K562 (cell line): ENCODE results near the gene SLC30A1. TPM values are rescaled to one million over a fixed set of nuclear protein-coding genes. Genes with fewer than 3 reads are reported as not detected.

ENCODE experiments used
- ARID1B ChIP-seq: fragments of 450-650 bp; IDR thresholded peaks from 2 replicates; pipeline ENCODE4 v1.6.1; 2016; ENCODE audit warnings: antibody characterized with exemption, mild to moderate bottlenecking, inconsistent platforms
- CBFB ChIP-seq: sonication (generic); formaldehyde crosslinking; IDR thresholded peaks from 2 replicates; pipeline ENCODE4 v1.4.0; 2020; ENCODE audit warnings: mild to moderate bottlenecking, missing genetic modification reagents
- COPS2 ChIP-seq: fragments of 450-650 bp; conservative IDR thresholded peaks from 2 replicates; pipeline ENCODE4 v1.6.1; 2016; ENCODE audit warnings: mild to moderate bottlenecking, moderate library complexity
- CREBBP ChIP-seq: IDR thresholded peaks from one replicate; pipeline ENCODE4 v1.6.1; 2012; ENCODE audit warnings: low read depth, mild to moderate bottlenecking, control low read depth, inconsistent platforms, low read length
- EHMT2 ChIP-seq: fragments of 450-650 bp; IDR thresholded peaks from 2 replicates; pipeline ENCODE4 v1.6.1; 2018; ENCODE audit warnings: antibody characterized with exemption
- FOXA3 ChIP-seq, 2 experiments: fragments of 450-650 bp in 1 of 2; sonication (generic) in 1 of 2; formaldehyde crosslinking; IDR thresholded peaks in 1 of 2; conservative IDR thresholded peaks in 1 of 2; 2 replicates each; pipeline versions ENCODE4 v1.4.0 to v1.8.0; 2020 to 2022; ENCODE audit warnings: mild to moderate bottlenecking in 2 of 2, missing genetic modification reagents in 1 of 2
- HNRNPLL ChIP-seq: fragments of 200-400 bp; formaldehyde crosslinking; IDR thresholded peaks from 2 replicates; pipeline ENCODE4 v1.6.1; 2017; ENCODE audit warnings: low read length, low read depth, mild to moderate bottlenecking; ENCODE audit not compliant: poor library complexity, severe bottlenecking
- IFI16 ChIP-seq: fragments of 250-450 bp; sonication (Bioruptor Pico); IDR thresholded peaks from 2 replicates; pipeline ENCODE4 v2.1.2; 2022; ENCODE audit warnings: mild to moderate bottlenecking, inconsistent platforms
- KLF16 ChIP-seq: IDR thresholded peaks from 2 replicates; pipeline ENCODE4 v1.6.1; 2016; ENCODE audit warnings: antibody characterized with exemption
- MXI1 ChIP-seq: IDR thresholded peaks from 2 replicates; pipeline ENCODE4 v1.6.1; 2011; ENCODE audit warnings: low read depth, mild to moderate bottlenecking, improper control_type of control experiment, low read length
- NCOA1 ChIP-seq: fragments of 450-650 bp; IDR thresholded peaks from 2 replicates; pipeline ENCODE4 v1.6.1; 2016; ENCODE audit warnings: low read depth
- NCOA4 ChIP-seq: fragments of 450-650 bp; IDR thresholded peaks from 2 replicates; pipeline ENCODE4 v1.6.1; 2018; ENCODE audit warnings: mild to moderate bottlenecking; ENCODE audit not compliant: partially characterized antibody
- NFYB ChIP-seq: IDR thresholded peaks from 2 replicates; pipeline ENCODE4 v1.6.1; 2011; ENCODE audit warnings: mild to moderate bottlenecking, moderate library complexity; ENCODE audit not compliant: insufficient read length; ENCODE audit errors: extremely low read depth
- PRPF4 ChIP-seq: fragments of 200-400 bp; formaldehyde crosslinking; IDR thresholded peaks from one replicate; pipeline ENCODE4 v1.6.1; 2017; ENCODE audit warnings: low read length, low read depth, mild to moderate bottlenecking; ENCODE audit not compliant: insufficient read depth, poor library complexity, severe bottlenecking
- RBBP5 ChIP-seq: fragments of 200-600 bp; sonication (generic); IDR thresholded peaks from 2 replicates; pipeline ENCODE4 v1.6.1; 2012; ENCODE audit warnings: borderline replicate concordance, mild to moderate bottlenecking, low read length, control low read depth, inconsistent platforms; ENCODE audit not compliant: insufficient read depth, poor library complexity, severe bottlenecking
- TFE3 ChIP-seq: fragments of 450-650 bp; formaldehyde crosslinking; IDR thresholded peaks from 2 replicates; pipeline ENCODE4 v1.4.0; 2020; ENCODE audit warnings: mild to moderate bottlenecking, mixed read lengths
- THAP12 ChIP-seq: fragments of 250-450 bp; sonication (Bioruptor Pico); IDR thresholded peaks from 2 replicates; pipeline ENCODE4 v1.9.0; 2021; ENCODE audit warnings: mild to moderate bottlenecking, inconsistent platforms
- ZBTB1 ChIP-seq: sonication (generic); formaldehyde crosslinking; IDR thresholded peaks from 2 replicates; pipeline ENCODE4 v1.8.1; 2023; ENCODE audit warnings: missing genetic modification reagents, low read depth, mild to moderate bottlenecking, borderline replicate concordance
- ZNF133 ChIP-seq: fragments of 250-450 bp; sonication (Bioruptor Pico); IDR thresholded peaks from 2 replicates; pipeline ENCODE4 v1.4.0; 2020; ENCODE audit warnings: mild to moderate bottlenecking
- ZNF699 ChIP-seq: fragments of 250-450 bp; sonication (Bioruptor Pico); IDR thresholded peaks from 2 replicates; pipeline ENCODE4 v1.8.0; 2021; ENCODE audit warnings: mild to moderate bottlenecking, moderate library complexity; ENCODE audit not compliant: insufficient replicate concordance
- ZNF77 ChIP-seq: fragments of 250-450 bp; sonication (Bioruptor Pico); IDR thresholded peaks from 2 replicates; pipeline ENCODE4 v1.5.0; 2020
- ZNF785 ChIP-seq: fragments of 250-450 bp; sonication (Bioruptor Pico); IDR thresholded peaks from 2 replicates; pipeline ENCODE4 v1.4.0; 2020; ENCODE audit warnings: mild to moderate bottlenecking
- polyA plus RNA-seq, 8 experiments: library from polyadenylated mRNA; depleted of rRNA in 4 of 8; stranded (reverse) in 5 of 8; unstranded in 3 of 8; fragments of >200 nt; fragmentation: Nextera tagmentation in 2 of 8; fragmentation: Illumina TruSeq in 1 of 8; extraction: Ambion mirVana in 2 of 8; extraction: Trizol in 1 of 8; gene quantifications; 2 replicates each; pipeline versions ENCODE4 v1.2.1 to v1.2.3, GENCODE V29; 2011 to 2014; ENCODE audit warnings: inconsistent platforms in 1 of 8, missing spikeins in 1 of 8
- total RNA-seq, 7 experiments: library from RNA; depleted of rRNA in 6 of 7; stranded (reverse); fragments of >200 nt in 6 of 7; fragmentation: Illumina TruSeq in 2 of 7; extraction: Trizol in 2 of 7; gene quantifications; 2 replicates each; pipeline versions ENCODE4 v1.2.1 to v1.2.3, GENCODE V29; 2011 to 2021; ENCODE audit warnings: low replicate concordance in 1 of 7
- TF ChIP-seq, protein P1 (sequence below), 2 experiments: IDR thresholded peaks; 2 replicates each; pipeline ENCODE4 v1.6.1; 2011; ENCODE audit warnings: borderline replicate concordance in 1 of 2, control low read depth in 1 of 2, low read depth in 1 of 2, low read length in 1 of 2, mild to moderate bottlenecking in 1 of 2, mixed read lengths in 1 of 2, moderate library complexity in 1 of 2; ENCODE audit not compliant: insufficient read depth in 1 of 2, insufficient read length in 1 of 2, poor library complexity in 1 of 2, severe bottlenecking in 1 of 2; ENCODE audit errors: extremely low read depth in 1 of 2

Gene SLC30A1
- total and polyA plus RNA-seq, 9 of the 15 experiments (the other 6 are each of a cell fraction or from before 2014, with no cell fraction given) = 4.1 to 14.4 (median 6.6) TPM

DNA sequence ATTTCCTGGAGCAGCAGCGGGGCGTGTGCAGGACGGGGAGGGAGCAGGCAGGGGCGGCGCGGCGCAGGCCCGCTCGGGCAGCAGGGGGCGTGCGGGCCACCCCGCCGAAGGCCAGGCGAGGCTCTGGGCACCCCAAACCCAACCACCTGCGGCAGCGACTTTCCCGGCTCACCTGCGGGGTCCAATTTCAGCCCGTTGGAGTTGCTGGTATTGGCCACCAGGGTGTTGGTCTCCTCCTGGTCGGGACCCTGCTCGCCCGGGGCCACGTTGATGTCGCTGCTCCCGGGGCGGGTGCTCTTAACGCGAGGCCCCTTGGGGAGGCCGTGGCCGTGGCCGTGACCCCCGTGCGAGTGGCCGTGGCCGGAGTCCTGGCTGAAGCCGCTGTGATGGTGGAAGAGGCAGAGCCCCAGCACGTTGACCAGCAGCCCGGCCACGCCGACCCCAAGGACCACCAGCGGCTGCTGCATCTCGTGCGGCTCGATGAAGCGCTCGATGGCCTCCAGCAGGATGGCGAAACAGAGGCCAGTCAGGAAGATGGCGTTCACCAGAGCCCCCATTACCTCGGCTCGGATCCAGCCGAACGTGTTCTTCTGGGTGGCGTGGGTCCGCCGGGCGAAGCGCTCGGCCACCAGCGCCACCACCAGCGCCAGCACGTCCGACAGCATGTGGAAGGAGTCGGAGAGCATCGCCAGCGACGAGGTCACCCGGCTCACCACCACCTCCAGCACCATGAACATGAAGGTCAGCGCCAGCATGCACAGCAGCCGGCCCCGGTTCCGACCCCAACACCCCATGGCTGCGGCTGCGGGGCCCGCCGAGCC lies 932 bp downstream of the SLC30A1 start (continued):
- TF ChIP-seq, protein P1, sequence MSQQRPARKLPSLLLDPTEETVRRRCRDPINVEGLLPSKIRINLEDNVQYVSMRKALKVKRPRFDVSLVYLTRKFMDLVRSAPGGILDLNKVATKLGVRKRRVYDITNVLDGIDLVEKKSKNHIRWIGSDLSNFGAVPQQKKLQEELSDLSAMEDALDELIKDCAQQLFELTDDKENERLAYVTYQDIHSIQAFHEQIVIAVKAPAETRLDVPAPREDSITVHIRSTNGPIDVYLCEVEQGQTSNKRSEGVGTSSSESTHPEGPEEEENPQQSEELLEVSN (IDR thresholded peaks at IDR 0.05; ENCODE audit: borderline replicate concordance in 1 of 2, extremely low read depth in 1 of 2, insufficient read depth in 1 of 2, insufficient read length in 1 of 2, low read depth in 1 of 2, low read length in 1 of 2, poor library complexity in 1 of 2, severe bottlenecking in 1 of 2) = peak; percentile 72 to 84
- TF ChIP-seq ZNF785 = no peak
- no peak for TF ChIP-seq ZNF699 (CRISPR knock-in tag)
- TF ChIP-seq NCOA1 = no peak
- no peak for TF ChIP-seq EHMT2
- 0 out of 2 replicates have a peak, but pooled peaks have one; percentile 29 for TF ChIP-seq MXI1
- TF ChIP-seq ZNF77 = no peak
- TF ChIP-seq HNRNPLL = peak; percentile 52
- peak; percentile 78 for TF ChIP-seq RBBP5
- no peak for TF ChIP-seq ZNF133 (CRISPR knock-in tag)
- TF ChIP-seq PRPF4 = no peak
- peak; percentile 52; the same call in 1 of the 2 replicates for TF ChIP-seq ZBTB1 (CRISPR knock-in tag)
- TF ChIP-seq IFI16 (CRISPR knock-in tag) = no peak
- TF ChIP-seq NCOA4 = no peak
- TF ChIP-seq FOXA3 (CRISPR knock-in tag; conservative IDR thresholded peaks at IDR 0.05 in 1 of 2, IDR thresholded peaks at IDR 0.05 in 1 of 2) = 0 out of 4 replicates have a peak, but pooled peaks of 1 of the 2 experiments have one; percentile 14
- no peak; the same call in 1 of the 2 replicates for TF ChIP-seq ARID1B
- 0 out of 2 replicates have a peak, but pooled peaks have one; percentile 75 for TF ChIP-seq THAP12 (CRISPR knock-in tag)
- no peak for TF ChIP-seq KLF16
- TF ChIP-seq CBFB = peak; percentile 60; the same call in 1 of the 2 replicates
- no peak for TF ChIP-seq NFYB
- TF ChIP-seq CREBBP = no peak
- TF ChIP-seq COPS2 = no peak
- no peak for TF ChIP-seq TFE3 (CRISPR knock-in tag)
